DMS114 treated with DMSO at 0.1 percent for 48 hours (cell line): ENCODE results near the gene CYLD.

Experiments
- DNase-seq: peaks from one replicate; lab custom pipeline; 2025; ENCODE audit not compliant: unreplicated experiment; lab: John Stamatoyannopoulos, UW

Gene CYLD

DNA sequence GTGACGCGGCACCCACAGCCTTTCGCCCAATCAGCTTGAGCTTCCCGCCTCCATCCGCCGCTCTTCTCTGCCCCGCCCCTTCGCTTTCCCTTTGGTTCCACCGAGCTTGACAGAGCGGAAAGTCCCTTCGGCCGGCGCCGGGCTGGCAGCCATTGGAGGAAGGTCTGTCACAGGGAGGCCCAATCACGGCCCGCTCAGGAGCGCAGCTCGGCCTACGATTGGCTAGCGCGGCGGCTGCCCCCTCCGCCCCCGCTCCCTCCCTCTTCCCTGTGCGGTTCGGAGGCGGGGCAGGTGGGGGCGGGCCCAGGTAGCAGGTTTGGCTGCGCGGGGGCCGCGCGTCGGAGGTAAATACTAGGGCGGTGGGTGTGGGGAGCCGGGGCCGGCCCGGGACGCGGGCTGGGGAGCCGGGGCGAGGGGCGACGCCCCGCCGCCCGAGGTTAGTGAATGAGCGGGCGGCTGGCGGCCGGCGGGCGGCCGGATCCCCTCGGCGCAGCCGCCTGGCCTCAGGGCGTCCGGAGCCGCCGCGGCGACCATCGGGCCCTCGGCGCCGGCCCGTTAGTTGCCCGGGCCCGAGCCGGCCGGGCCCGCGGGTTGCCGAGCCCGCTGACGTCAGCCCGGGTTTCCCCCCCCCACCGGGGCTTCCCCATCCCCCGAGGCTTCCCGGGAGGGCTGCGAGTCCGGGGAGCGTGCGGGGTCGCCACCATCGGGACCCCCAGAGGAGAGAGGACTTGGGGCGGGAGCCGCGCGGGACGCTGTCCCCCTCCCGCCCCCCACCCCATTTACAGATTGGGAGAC lies at the start of gene CYLD:
Gene CYLD, plus strand, starts transcription at position 306 of the 795 bp plus-strand sequence. CDS start 7,613 bp downstream, outside the sequence.
- peak; percentile 99 for DNase-seq

DNA sequence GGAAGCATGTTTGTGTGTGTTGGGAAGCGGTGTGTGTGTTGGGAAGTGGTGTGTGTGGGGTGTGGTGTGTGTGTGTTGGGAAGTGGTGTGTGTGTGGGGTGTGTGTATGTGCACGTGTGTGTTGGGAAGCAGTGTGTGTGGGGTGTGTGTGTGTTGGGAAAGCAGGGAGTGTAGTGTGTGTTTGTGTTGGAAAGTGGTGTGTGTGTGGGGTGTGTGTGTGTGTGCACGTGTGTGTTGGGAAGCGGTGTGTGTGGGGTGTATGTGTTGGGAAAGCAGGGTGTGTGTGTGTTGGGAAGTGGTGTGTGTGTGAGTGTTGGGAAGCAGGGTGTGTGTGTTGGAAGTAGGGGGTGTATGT lies 49.3 kb upstream of the CYLD start:
- no peak for DNase-seq

DNA sequence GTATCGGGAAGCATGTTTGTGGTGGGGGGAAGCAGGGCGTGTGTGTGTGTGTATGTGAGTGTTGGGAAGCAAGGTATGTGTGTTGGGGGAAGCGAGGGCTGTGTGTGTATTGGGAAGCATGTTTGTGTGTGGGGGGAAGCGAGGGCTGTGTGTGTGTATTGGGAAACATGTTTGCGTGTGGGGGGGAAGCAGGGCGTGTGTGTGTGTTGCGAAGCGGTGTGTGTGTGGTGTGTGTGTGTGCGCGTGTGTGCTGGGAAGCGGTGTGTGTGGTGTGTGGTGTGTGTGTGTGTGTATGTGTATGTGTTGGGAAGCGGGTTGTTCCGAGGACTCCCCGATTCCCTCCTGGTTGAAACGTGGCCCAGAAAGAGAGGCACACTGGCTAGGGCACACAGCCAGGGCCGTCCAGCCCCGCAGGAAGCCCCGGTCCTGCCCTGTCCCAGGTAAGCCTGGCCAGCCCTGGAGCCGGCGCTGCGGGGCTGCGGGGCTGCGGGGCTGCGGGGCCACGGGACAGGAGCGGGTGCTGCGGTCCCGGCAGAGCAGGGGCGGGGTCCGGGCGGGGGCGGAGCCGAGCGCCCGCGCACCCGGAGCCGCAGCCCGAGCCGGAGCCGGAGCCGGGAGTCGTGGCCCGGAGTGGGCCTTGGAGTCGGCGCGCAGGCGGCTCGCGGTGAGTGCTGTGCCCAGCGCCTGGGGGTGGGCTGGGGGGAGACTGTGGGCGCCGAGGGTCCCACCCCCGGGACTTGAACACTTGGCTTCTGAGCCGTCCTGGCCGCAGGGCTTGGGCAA lies 48.7 kb upstream of the CYLD start, which contains the start of gene NOD2:
Gene NOD2, plus strand, starts transcription at position 608 of the 783 bp plus-strand sequence. CDS start 5,890 bp downstream, outside the sequence.
- no peak for DNase-seq

- no peak for DNase-seq
Measured at GRCh38 chr16:50694206-50694605, 47.7 kb upstream of the CYLD start.

GRCh38 chr16:50695017-50696000 lies 46.6 kb upstream of the CYLD start:
- DNase-seq, result no peak

DNA sequence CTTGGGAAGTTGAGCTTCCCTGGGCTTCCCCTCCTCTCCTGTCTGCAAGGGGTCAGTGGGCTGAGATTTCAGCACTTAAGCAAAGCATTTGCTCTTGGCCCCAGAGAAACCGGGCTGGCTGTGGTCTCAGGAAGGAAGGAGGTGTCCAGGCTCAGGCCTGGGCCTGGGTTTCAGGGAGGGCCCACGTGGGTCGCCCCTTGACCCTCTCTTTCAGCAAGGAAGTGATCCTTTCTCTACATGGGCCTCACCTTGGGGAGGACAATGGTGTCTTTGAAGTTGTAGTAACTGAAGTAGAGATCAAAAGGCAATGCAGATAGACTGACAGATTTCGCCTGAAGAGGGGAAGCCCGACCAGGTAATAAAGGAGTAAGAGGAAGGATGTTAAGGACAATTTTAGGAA lies 45.8 kb upstream of the CYLD start:
- no peak for DNase-seq

GRCh38 chr16:50696575-50697420 lies 45.1 kb upstream of the CYLD start:
- no peak for DNase-seq

- DNase-seq, result no peak
Measured at GRCh38 chr16:50697421-50697715, 44.5 kb upstream of the CYLD start.

- no peak for DNase-seq
Measured at GRCh38 chr16:50697881-50698767, 43.8 kb upstream of the CYLD start.

DNA sequence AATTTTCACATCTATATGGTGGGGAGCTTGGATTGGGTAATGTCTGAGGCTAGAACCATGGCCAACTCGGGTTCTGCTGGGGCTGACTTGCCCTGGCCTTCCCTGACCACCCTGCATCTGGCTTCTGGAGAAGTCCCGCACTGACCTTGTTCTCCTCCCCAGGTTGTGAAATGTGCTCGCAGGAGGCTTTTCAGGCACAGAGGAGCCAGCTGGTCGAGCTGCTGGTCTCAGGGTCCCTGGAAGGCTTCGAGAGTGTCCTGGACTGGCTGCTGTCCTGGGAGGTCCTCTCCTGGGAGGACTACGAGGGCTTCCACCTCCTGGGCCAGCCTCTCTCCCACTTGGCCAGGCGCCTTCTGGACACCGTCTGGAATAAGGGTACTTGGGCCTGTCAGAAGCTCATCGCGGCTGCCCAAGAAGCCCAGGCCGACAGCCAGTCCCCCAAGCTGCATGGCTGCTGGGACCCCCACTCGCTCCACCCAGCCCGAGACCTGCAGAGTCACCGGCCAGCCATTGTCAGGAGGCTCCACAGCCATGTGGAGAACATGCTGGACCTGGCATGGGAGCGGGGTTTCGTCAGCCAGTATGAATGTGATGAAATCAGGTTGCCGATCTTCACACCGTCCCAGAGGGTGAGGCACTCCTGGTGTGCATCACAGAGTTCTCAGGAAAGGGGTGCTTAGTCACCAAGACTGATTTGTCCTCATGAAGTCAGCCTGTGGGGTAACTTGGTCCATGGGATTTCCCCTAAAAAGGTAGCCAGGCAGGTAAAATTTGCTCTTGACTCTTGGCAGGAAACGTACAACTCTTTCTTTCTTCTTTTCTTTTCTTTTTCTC lies 42.3 kb upstream of the CYLD start:
- DNase-seq, result no peak

GRCh38 chr16:50702725-50703124 lies 39.2 kb upstream of the CYLD start:
- DNase-seq, result no peak

- no peak for DNase-seq
Measured at GRCh38 chr16:50704245-50704644, 37.6 kb upstream of the CYLD start.

DNA sequence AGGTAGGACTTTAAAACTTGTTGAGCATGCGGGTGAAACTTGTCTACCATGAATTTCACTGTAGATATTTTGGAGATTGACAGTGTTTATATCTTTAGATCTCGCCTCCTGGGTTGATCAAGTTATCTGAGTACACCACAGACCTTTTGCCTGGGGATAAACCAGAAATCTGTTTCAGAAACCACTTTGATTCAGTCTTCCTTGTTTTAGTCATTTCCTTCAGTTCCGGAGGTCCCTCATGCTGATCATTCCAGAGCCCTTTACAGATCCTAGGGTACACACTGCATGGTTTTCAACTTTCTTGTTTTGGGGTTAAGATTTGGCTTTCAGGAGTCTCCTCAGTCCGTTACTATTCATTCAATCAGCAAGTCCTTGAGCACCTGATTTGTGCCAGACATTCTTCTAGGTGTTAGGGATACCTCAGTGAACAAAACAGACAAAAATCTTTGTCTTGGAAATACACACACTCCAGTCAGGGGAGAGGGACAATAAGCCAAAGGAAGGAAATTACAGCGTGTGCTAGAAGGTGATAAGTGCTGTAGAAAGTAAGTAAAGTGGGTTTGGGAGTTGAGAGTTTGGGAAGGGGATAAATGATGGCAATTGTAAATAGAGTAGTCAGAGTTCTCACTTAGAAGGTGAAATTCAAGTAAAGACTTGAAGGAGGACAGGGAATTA lies 36.3 kb upstream of the CYLD start:
- DNase-seq, result no peak

GRCh38 chr16:50706250-50706649 lies 35.6 kb upstream of the CYLD start:
- no peak for DNase-seq

GRCh38 chr16:50708373-50709060 lies 33.4 kb upstream of the CYLD start:
- no peak for DNase-seq

- no peak for DNase-seq
Measured at GRCh38 chr16:50709061-50709684, 32.7 kb upstream of the CYLD start.

DNA sequence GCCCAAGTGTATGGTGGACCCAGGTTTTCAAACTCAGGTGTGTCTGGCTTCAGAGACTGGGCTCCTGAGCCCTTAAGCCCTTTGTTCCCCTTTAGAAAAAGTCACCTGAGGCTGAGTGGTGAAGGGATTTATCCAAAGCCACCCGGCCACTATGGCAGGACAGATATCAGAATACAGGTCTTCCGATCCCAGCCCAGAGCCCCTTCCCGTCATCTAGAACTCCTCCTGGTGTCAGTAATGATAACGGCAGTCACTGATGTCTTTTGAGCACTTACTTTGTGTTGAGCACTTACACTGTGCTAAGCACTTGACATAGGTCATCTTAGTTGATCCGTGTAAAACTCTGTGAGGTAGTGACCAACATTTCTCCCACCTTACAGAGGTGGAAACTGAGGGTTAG lies 31.9 kb upstream of the CYLD start:
- DNase-seq, result no peak
